HG03469 (cell line): ENCODE measurements around the gene LRCH2.
"Not testable (repeated sequence)": the region's sequence is repeated elsewhere in the genome, so short reads cannot be mapped to it uniquely, and the experiment has no call there.

Experiments used
- ATAC-seq: cut with Tn5 transposase; IDR thresholded peaks from one replicate; pipeline ENCODE4 v1.9.1; 2021; ENCODE audit warnings: mild to moderate bottlenecking, moderate library complexity, moderate number of reproducible peaks; ENCODE audit not compliant: unreplicated experiment

LRCH2 gene

GRCh38 chrX:115233497-115234455 lies at the start of gene LRCH2:
TSS of gene LRCH2 (minus strand) at chrX:115234096. CDS start at chrX:115234041, 55 bp downstream.
- no peak for ATAC-seq

GRCh38 chrX:115269051-115269683 lies 35.3 kb upstream of the LRCH2 start:
- ATAC-seq: no peak

GRCh38 chrX:115268421-115268820 lies 34.5 kb upstream of the LRCH2 start:
- ATAC-seq: no peak

GRCh38 chrX:115266300-115266699 lies 32.4 kb upstream of the LRCH2 start:
- ATAC-seq: no peak

GRCh38 chrX:115264009-115264408 lies 30.1 kb upstream of the LRCH2 start:
- no peak for ATAC-seq

- no peak for ATAC-seq
These were observed 27.3 kb upstream of the LRCH2 start for GRCh38 chrX:115261148-115261547.

GRCh38 chrX:115260330-115260729 lies 26.4 kb upstream of the LRCH2 start:
- ATAC-seq: no peak

- ATAC-seq: no peak
These were observed 25.5 kb upstream of the LRCH2 start for GRCh38 chrX:115259238-115259875.

- no peak for ATAC-seq
These were observed 23.8 kb upstream of the LRCH2 start for GRCh38 chrX:115257711-115258110.

GRCh38 chrX:115255003-115255402 lies 21.1 kb upstream of the LRCH2 start:
- no peak for ATAC-seq

GRCh38 chrX:115251458-115252233 lies 17.8 kb upstream of the LRCH2 start:
- ATAC-seq: peak; percentile 56

- no peak for ATAC-seq
These were observed 3.2 kb upstream of the LRCH2 start for GRCh38 chrX:115237056-115237455.

GRCh38 chrX:115236560-115236959 lies 2.7 kb upstream of the LRCH2 start:
- ATAC-seq: no peak

- ATAC-seq: no peak
These were observed 565 bp upstream of the LRCH2 start for GRCh38 chrX:115234461-115234860.

GRCh38 chrX:115232933-115233496 lies 881 bp downstream of the LRCH2 start:
- ATAC-seq: no peak

- ATAC-seq: no peak
These were observed 4.4 kb downstream of the LRCH2 start for GRCh38 chrX:115229337-115230003.

GRCh38 chrX:115226929-115227328 lies 7.0 kb downstream of the LRCH2 start:
- ATAC-seq: no peak

- ATAC-seq: not testable (repeated sequence)
These were observed 16.6 kb downstream of the LRCH2 start for GRCh38 chrX:115217346-115217745.

- no peak for ATAC-seq
These were observed 19.3 kb downstream of the LRCH2 start for GRCh38 chrX:115214605-115215004.

- ATAC-seq: no peak
These were observed 19.7 kb downstream of the LRCH2 start for GRCh38 chrX:115214151-115214550.
